GF-D8 (cell line): ENCODE results near the gene LARP6.

Experiments
- DNase-seq: peaks from one replicate; lab custom pipeline; 2025; lab: John Stamatoyannopoulos, UW

The LARP6 gene

DNA sequence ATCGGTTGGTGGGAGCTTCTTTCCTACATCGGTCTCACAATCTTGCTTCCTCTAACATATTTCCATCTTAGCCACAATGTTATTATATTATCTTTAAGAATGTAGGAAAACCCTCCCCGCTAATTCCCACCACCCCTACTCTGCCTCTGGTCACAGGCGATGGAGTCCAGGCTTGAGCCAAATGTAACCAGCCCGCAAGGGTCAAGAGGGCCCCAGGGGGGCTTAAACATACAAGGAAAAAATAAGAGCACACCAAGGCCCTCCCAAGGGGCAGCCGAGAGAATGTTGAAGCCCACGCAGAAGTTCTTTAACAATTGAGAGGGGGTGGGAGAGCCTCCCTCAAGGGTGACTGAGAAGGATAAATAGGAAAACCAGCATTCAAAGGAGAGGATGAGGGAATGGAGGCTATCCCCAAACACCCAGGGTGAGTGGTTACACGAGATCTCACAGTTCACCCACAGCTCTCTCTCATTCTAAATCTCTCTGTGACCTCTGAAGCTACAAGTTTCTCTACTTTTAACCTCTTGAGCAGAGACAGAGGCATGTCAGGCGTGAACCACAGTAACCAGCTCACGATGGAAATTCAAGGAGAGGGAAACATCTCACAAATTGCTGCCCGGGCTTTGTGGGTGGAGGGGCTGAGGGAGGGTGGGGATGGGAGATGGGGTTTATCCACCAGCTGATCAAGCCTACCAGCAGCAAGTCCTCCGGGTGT lies 59.2 kb downstream of the LARP6 start:
- DNase-seq = no peak

DNA sequence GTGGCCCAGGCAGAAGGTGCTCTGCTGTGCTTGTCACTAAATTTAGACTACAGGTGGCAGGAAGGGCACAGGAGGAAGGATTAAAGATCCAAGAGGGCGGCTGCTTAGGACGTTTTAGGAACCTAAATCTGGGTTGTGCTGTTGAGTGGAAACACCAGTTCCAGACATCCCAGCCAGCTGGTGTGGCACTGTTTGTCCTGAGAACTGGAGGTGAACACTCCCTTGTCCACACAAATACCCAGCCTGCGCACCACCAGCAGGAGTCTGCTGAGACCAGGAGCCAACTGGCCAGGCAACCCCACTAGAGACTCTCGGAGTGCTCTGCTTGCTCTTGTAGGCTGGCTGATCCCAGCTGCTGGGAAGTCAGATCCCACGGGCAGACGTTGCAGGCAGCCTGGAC lies 60.3 kb downstream of the LARP6 start:
- DNase-seq = no peak

DNA sequence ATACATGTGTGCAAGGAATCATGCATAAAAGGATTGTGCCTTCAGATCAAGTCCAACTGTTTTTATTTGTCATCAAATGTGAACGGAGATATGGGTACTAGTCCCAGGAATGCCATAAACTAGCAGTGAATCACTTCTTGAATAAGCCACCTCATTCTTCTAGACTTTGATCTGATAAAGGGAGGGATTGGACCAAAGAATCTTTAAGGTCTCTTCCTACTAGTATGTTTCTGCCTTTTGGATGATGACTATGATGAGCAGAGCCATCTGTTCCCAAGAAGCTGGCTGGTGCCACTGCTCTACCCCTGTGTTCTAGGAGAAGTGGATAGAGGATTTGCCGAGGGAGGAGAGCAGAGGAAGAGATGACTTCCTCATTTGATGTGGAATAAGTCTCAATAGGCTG lies 61.8 kb downstream of the LARP6 start:
- no peak for DNase-seq

DNA sequence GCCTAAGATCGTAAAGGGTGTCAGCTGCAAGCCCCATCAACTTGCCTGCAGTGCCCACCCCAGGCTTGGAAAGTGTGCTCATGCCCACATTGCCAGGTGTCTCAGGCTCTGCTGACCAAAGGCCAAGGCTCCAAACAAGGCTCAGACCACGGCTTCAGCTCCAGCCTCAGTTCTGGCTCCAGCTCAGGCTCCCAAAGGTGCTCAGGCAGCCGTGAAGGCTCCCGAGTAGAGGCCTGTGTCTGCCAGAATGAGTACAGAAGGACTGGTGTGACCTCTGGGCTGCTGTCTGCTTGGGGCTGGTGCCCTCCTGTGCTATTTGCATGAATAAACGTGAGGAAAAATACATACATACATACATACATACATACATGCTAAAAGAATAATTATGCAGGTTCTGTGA lies 62.7 kb downstream of the LARP6 start:
- DNase-seq = no peak

DNA sequence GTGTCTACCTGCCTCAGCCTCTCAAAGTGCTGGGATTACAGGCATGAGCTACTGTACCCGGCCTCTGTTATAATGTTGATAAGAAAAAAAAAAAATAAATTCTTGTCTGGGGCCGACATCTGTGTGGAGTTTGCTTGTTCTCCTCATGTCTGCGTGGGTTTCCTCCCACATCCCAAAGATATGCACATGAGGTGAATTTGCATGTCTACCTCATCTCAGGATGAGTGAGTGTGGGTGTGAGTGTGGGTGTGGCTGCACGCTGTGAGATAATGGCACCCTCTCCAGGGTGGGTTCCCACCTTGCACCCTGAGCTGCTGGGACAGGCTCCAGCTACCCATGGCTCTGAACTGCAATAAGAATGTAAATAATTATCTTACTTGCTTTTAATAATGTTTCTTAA lies 64.7 kb downstream of the LARP6 start:
- no peak for DNase-seq

DNA sequence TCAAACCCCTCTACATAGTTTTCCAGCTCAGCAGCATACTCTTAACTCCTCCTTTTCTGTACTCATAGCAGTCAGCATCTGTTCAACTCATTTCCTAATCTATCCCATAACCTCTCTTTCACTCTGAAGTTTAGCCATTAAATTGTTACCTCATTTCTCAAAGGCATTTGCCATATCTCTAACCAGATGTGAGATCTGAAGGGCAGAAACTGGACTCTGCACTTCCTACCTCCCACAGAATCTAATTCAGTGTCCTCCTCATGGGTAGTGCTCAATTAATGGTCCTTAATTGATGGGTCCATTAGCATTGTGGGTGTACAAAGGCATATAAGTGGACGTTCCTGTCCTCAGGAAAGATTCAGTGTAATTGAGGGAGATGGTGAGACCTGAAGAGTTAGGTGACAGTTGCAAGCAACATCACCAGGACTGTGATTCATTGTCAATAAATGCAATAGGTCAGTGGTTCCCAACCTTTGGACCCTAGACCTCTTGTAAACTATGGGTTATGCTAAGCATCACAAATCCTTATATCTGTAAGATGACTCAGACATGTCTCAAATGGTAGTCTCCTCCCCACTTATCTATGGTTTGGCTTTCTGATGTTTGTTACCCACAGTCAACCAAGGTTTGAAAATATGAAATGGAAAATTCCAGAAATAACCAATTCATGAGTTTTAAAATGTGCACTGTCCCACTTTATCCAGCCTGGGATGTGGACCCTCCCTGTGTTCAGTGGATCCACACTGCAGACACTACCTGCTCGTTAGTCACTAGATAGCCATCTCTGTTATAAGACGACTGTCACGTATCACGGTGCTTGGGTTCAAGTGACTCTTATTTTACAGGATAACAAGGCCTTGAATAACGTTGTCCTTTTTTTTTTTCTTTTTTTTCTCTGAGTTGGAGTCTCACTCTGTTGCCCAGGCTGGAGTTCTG lies 65.6 kb downstream of the LARP6 start:
- DNase-seq = no peak

DNA sequence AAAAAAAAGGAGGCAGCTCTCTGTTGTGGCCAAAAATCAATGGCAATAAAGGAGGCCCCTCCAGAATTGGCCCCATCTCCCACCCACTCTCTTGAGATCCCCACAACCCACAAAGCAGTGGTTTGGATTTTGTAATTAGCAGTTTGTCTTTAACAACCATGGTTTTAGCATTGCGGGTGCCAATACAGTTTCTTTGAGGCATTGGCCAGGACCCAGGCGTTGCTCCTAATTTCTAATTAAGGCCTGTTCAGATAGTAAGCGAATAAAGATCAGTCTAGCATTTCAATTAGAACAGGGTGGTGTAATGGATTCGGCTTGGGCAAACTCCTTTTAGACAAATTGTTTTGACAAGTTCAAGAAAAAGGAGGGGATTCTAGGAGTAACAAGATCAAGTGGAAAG lies 67.0 kb downstream of the LARP6 start:
- DNase-seq = no peak

DNA sequence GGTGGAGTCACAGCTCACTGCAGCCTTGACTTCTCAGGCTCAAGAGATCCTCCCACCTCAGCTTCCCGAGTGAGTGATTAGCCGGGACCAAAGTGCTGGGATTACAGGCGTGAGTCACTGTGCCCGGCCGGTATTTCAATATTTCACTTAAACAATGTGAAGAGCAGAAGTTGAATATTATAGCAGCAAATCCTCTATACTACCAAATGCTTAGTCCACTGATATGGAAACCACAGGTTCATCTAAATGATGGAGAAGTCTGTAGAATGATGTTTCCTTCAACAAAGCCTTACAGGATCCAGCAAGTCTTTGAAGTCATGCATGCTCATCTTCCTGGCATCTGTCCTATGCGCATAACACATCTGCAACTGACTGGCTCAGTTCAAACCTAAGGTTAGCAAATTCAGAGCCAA lies 70.3 kb downstream of the LARP6 start:
- no peak for DNase-seq

DNA sequence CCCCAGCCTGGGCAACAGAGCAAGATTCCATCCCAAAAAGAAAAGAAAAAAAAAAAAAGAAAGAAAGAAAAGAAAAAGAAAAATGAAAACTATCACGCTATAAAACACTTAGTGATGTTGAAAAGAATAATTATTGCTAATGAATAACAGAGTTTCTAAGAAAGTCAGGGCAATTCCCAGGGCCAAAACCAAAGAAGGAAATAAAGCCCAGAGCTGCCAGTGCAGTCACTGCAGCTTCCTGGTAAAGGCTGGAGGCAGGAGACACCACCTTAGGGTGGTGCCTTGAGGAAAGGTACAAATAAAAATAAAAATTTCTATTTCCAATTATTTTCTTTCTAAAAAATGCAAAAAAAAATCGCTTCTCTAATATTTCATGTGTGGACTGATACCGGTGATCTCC lies 70.9 kb downstream of the LARP6 start:
- no peak for DNase-seq

DNA sequence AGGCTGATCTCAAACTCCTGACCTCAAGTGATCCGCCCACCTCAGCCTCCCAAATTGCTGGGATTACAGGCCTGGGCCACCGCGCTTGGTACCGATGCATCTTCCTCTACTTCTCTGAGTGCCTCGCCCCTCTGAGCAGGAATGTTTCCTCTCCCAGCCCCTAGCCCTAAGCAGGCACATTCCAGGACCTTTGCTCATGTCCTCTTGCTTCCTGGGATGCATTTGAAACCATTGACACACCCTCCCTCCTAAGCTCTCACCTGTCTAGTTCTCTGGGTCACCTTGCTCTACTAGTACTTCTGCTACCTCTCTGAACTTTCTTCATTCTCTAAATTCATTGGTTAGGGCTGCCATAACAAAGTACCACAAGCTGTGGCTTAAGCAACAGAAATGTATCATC lies 72.7 kb downstream of the LARP6 start:
- no peak for DNase-seq
